Liver (tissue), 3 donors: Measurements from ENCODE around the gene ESCO1.

Source experiments
- CTCF ChIP-seq: fragments of 150-350 bp; IDR thresholded peaks from 2 replicates; pipeline ENCODE4 v1.5.1; 2017; ENCODE audit warnings: improper control_type of control experiment, low read depth, low read length; ENCODE audit not compliant: missing input control
- EGR1 ChIP-seq, 2 donors: IDR thresholded peaks; 2 replicates each; pipeline ENCODE4 v1.6.1; 2016 to 2018; ENCODE audit warnings: antibody characterized with exemption in 2 of 2, low read depth in 2 of 2
- FOXA2 ChIP-seq: IDR thresholded peaks from 2 replicates; pipeline ENCODE4 v1.6.1; 2016; ENCODE audit warnings: antibody characterized with exemption
- HNF4G ChIP-seq: IDR thresholded peaks from 2 replicates; pipeline ENCODE4 v1.6.1; 2016; ENCODE audit warnings: antibody characterized with exemption
- JUND ChIP-seq, 2 donors: IDR thresholded peaks; 2 replicates each; pipeline ENCODE4 v1.6.1; 2016; ENCODE audit warnings: antibody characterized with exemption in 2 of 2
- RAD21 ChIP-seq, 2 donors: IDR thresholded peaks; 2 replicates each; pipeline ENCODE4 v1.6.1; 2016; ENCODE audit warnings: antibody characterized with exemption in 2 of 2, mild to moderate bottlenecking in 2 of 2
- RXRA ChIP-seq, 2 donors: IDR thresholded peaks; 2 replicates each; pipeline ENCODE4 v1.6.1; 2017 to 2018; ENCODE audit warnings: antibody characterized with exemption in 2 of 2, mild to moderate bottlenecking in 1 of 2
- SP1 ChIP-seq: IDR thresholded peaks from 2 replicates; pipeline ENCODE4 v1.6.1; 2018; ENCODE audit warnings: antibody characterized with exemption, mild to moderate bottlenecking
- TAF1 ChIP-seq: conservative IDR thresholded peaks from 2 replicates; pipeline ENCODE4 v1.6.1; 2016; ENCODE audit warnings: antibody characterized with exemption, mild to moderate bottlenecking
- YY1 ChIP-seq: IDR thresholded peaks from 2 replicates; pipeline ENCODE4 v1.6.1; 2016; ENCODE audit warnings: antibody characterized with exemption, mild to moderate bottlenecking
- TF ChIP-seq, protein P1 (sequence below): IDR thresholded peaks from 2 replicates; pipeline ENCODE4 v1.6.1; 2016; ENCODE audit warnings: antibody characterized with exemption, mild to moderate bottlenecking
- TF ChIP-seq, protein P2 (sequence below): IDR thresholded peaks from 2 replicates; pipeline ENCODE4 v1.6.1; 2016; ENCODE audit warnings: antibody characterized with exemption
- donor health status: healthy.
- donor health status: healthy.

DNA sequence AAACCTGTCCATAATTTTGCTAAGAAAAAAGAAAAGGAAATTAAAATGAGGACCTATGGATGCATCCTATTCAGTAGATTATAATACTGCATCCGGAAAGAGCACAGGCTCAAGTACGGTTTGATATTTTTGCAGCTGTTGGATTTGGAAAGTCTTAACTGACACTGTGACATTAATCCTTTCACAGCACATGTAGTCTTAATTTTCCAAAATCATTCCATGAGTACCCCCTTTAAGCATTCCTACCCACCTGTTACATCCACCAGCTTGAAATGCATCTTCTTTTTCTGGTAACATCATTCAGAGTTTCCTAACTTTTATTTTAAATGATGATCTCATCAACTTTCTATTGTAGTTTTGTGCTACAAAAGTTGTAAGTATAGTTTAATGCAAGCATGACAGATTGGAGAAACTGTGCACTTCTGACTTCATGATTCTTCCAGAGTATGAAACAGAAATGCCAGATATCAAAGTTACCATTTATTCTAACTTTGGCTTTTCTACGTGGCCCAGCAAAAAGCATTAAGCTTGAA lies 113.5 kb downstream of the ESCO1 start:
- no peak for TF ChIP-seq JUND (IDR thresholded peaks at IDR 0.05)
- TF ChIP-seq CTCF = no peak
- TF ChIP-seq, protein P1, sequence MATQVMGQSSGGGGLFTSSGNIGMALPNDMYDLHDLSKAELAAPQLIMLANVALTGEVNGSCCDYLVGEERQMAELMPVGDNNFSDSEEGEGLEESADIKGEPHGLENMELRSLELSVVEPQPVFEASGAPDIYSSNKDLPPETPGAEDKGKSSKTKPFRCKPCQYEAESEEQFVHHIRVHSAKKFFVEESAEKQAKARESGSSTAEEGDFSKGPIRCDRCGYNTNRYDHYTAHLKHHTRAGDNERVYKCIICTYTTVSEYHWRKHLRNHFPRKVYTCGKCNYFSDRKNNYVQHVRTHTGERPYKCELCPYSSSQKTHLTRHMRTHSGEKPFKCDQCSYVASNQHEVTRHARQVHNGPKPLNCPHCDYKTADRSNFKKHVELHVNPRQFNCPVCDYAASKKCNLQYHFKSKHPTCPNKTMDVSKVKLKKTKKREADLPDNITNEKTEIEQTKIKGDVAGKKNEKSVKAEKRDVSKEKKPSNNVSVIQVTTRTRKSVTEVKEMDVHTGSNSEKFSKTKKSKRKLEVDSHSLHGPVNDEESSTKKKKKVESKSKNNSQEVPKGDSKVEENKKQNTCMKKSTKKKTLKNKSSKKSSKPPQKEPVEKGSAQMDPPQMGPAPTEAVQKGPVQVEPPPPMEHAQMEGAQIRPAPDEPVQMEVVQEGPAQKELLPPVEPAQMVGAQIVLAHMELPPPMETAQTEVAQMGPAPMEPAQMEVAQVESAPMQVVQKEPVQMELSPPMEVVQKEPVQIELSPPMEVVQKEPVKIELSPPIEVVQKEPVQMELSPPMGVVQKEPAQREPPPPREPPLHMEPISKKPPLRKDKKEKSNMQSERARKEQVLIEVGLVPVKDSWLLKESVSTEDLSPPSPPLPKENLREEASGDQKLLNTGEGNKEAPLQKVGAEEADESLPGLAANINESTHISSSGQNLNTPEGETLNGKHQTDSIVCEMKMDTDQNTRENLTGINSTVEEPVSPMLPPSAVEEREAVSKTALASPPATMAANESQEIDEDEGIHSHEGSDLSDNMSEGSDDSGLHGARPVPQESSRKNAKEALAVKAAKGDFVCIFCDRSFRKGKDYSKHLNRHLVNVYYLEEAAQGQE = no peak
- no peak for TF ChIP-seq SP1
- TF ChIP-seq, protein P2, sequence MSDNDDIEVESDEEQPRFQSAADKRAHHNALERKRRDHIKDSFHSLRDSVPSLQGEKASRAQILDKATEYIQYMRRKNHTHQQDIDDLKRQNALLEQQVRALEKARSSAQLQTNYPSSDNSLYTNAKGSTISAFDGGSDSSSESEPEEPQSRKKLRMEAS = no peak
- no peak for TF ChIP-seq YY1
- no peak for TF ChIP-seq HNF4G
- TF ChIP-seq RAD21 (IDR thresholded peaks at IDR 0.05) = no peak
- no peak for TF ChIP-seq RXRA (IDR thresholded peaks at IDR 0.05)
- TF ChIP-seq EGR1 (IDR thresholded peaks at IDR 0.05; ENCODE audit: low read depth in 2 of 2) = no peak
- no peak for TF ChIP-seq FOXA2
- no peak for TF ChIP-seq TAF1
